WTC11 (cell line): ENCODE data around the gene INVS. TPM values are rescaled to one million over a fixed set of nuclear protein-coding genes. Genes with fewer than 3 reads are reported as not detected.

Experiments
- ATAC-seq: fragments of 200-7000 bp; cut with Tn5 transposase; 2 replicates; pipeline ENCODE4 v1.10.0; 2021; ENCODE audit warnings: mild to moderate bottlenecking, moderate library complexity
- CTCF ChIA-PET: fragments of 300-600 bp; sonication (Branson Sonifier 250); formaldehyde crosslinking; loops from one replicate; lab custom pipeline; 2021; ENCODE audit warnings: antibody characterized with exemption; lab: Charles Lee
- POLR2A ChIA-PET: fragments of 350-600 bp; sonication (Branson Sonifier 250); formaldehyde crosslinking; loops from one replicate; lab custom pipeline; 2021; ENCODE audit warnings: antibody characterized with exemption; lab: Charles Lee
- DNase-seq: peaks from one replicate; pipeline ENCODE4 v3.0.0; 2021; ENCODE audit warnings: low spot score
- H3K27ac Mint-ChIP-seq: 2 replicates; pipeline ENCODE4 v1.8.0; 2021; ENCODE audit warnings: mixed read lengths
- H3K27me3 Mint-ChIP-seq: 2 replicates; pipeline ENCODE4 v1.8.0; 2021; ENCODE audit warnings: low read depth, mild to moderate bottlenecking, moderate library complexity, mixed read lengths
- H3K36me3 Mint-ChIP-seq: 2 replicates; pipeline ENCODE4 v1.8.0; 2021; ENCODE audit warnings: mixed read lengths
- H3K4me1 Mint-ChIP-seq: 2 replicates; pipeline ENCODE4 v1.8.0; 2022; ENCODE audit warnings: mixed read lengths
- H3K4me3 Mint-ChIP-seq: 2 replicates; pipeline ENCODE4 v1.8.0; 2021; ENCODE audit warnings: mild to moderate bottlenecking, moderate library complexity, mixed read lengths
- H3K9me3 Mint-ChIP-seq: 2 replicates; pipeline ENCODE4 v1.8.0; 2021; ENCODE audit warnings: mixed read lengths
- AFF4 ChIP-seq: sonication (generic); formaldehyde crosslinking; IDR thresholded peaks from 2 replicates; pipeline ENCODE4 v1.8.1; 2023; ENCODE audit warnings: mild to moderate bottlenecking, missing genetic modification reagents, borderline replicate concordance
- ATF1 ChIP-seq: sonication (generic); formaldehyde crosslinking; IDR thresholded peaks from 2 replicates; pipeline ENCODE4 v1.8.1; 2023; ENCODE audit warnings: mild to moderate bottlenecking, moderate library complexity, missing genetic modification reagents
- CTCF ChIP-seq: fragments of 200-600 bp; IDR thresholded peaks from 2 replicates; pipeline ENCODE4 v1.8.0; 2022; ENCODE audit warnings: antibody characterized with exemption
- E2F5 ChIP-seq: sonication (generic); formaldehyde crosslinking; IDR thresholded peaks from 2 replicates; pipeline ENCODE4 v1.8.1; 2022; ENCODE audit warnings: mild to moderate bottlenecking, moderate library complexity, missing genetic modification reagents
- ELF4 ChIP-seq: sonication (generic); formaldehyde crosslinking; IDR thresholded peaks from 2 replicates; pipeline ENCODE4 v1.8.1; 2022; ENCODE audit warnings: low read depth, mild to moderate bottlenecking, moderate library complexity, missing genetic modification reagents
- EMX1 ChIP-seq: fragments of 250-450 bp; sonication (Bioruptor Pico); IDR thresholded peaks from 2 replicates; pipeline ENCODE4 v1.8.0; 2021; ENCODE audit warnings: mild to moderate bottlenecking
- GABPB1 ChIP-seq: sonication (generic); formaldehyde crosslinking; IDR thresholded peaks from 2 replicates; pipeline ENCODE4 v1.8.1; 2023; ENCODE audit warnings: mild to moderate bottlenecking, missing genetic modification reagents
- GRHL2 ChIP-seq: fragments of 250-450 bp; sonication (Bioruptor Pico); IDR thresholded peaks from 2 replicates; pipeline ENCODE4 v1.8.0; 2022; ENCODE audit warnings: mild to moderate bottlenecking, moderate library complexity; ENCODE audit not compliant: insufficient replicate concordance, severe bottlenecking
- HMGXB4 ChIP-seq: sonication (generic); formaldehyde crosslinking; IDR thresholded peaks from 2 replicates; pipeline ENCODE4 v1.8.1; 2023; ENCODE audit warnings: mild to moderate bottlenecking, moderate library complexity, missing genetic modification reagents
- MLX ChIP-seq: sonication (generic); formaldehyde crosslinking; IDR thresholded peaks from 2 replicates; pipeline ENCODE4 v1.8.1; 2023; ENCODE audit warnings: mild to moderate bottlenecking, missing genetic modification reagents, moderate library complexity
- NFATC4 ChIP-seq: fragments of 250-450 bp; sonication (Bioruptor Pico); IDR thresholded peaks from 2 replicates; pipeline ENCODE4 v1.9.0; 2021; ENCODE audit warnings: mild to moderate bottlenecking
- OVOL2 ChIP-seq: fragments of 250-450 bp; sonication (Bioruptor Pico); IDR thresholded peaks from 2 replicates; pipeline ENCODE4 v1.9.0; 2021; ENCODE audit warnings: mild to moderate bottlenecking, borderline replicate concordance
- TEAD1 ChIP-seq: sonication (generic); formaldehyde crosslinking; IDR thresholded peaks from 2 replicates; pipeline ENCODE4 v1.8.0; 2022; ENCODE audit warnings: mild to moderate bottlenecking, missing genetic modification reagents
- USF1 ChIP-seq: sonication (generic); formaldehyde crosslinking; IDR thresholded peaks from 2 replicates; pipeline ENCODE4 v1.8.0; 2022; ENCODE audit warnings: mild to moderate bottlenecking, missing genetic modification reagents
- ZNF121 ChIP-seq: sonication (generic); formaldehyde crosslinking; IDR thresholded peaks from 2 replicates; pipeline ENCODE4 v1.8.0; 2023; ENCODE audit warnings: missing genetic modification reagents
- ZNF396 ChIP-seq: fragments of 250-450 bp; sonication (Bioruptor Pico); IDR thresholded peaks from 2 replicates; pipeline ENCODE4 v1.8.0; 2021; ENCODE audit warnings: mild to moderate bottlenecking, moderate library complexity, borderline replicate concordance
- ZNF425 ChIP-seq: fragments of 250-450 bp; sonication (Bioruptor Pico); conservative IDR thresholded peaks from 2 replicates; pipeline ENCODE4 v1.9.0; 2021; ENCODE audit warnings: mild to moderate bottlenecking
- ZNF512 ChIP-seq: sonication (generic); formaldehyde crosslinking; IDR thresholded peaks from 2 replicates; pipeline ENCODE4 v1.8.1; 2022; ENCODE audit warnings: missing genetic modification reagents, borderline replicate concordance
- total RNA-seq: library from RNA; stranded (reverse); gene quantifications from 3 replicates; pipeline ENCODE4 v1.2.3, GENCODE V29; 2021

Gene INVS
- total RNA-seq, 1 experiment from 2014 or later: 8.1 TPM

- Mint-ChIP-seq H3K36me3 (peaks cover 74% of the 10 kb centered on the region), H3K4me3 (no peak overlapping the region), H3K9me3 (peaks cover 33% of the 10 kb centered on the region), H3K27ac (no peak overlapping the region), H3K27me3 (no peaks in the 10 kb centered on the region), H3K4me1 (no peaks in the 10 kb centered on the region)
- ATAC-seq (no peak), DNase-seq (no peak)
- ChIA-PET CTCF (no interaction called here), POLR2A (no interaction called here)
- TF ChIP-seq GRHL2 (CRISPR knock-in tag) (no peak), ZNF121 (peak; percentile 70; the same call in 1 of the 2 replicates)
Observed at GRCh38 chr9:100290714-100291113, 191.7 kb downstream of the INVS start.

GRCh38 chr9:100292414-100292813 is 193.4 kb downstream of the INVS start:
- Mint-ChIP-seq H3K4me3 (no peak overlapping the region), H3K27ac (no peak overlapping the region), H3K27me3 (no peaks in the 10 kb centered on the region), H3K9me3 (peaks cover 25% of the 10 kb centered on the region), H3K4me1 (no peaks in the 10 kb centered on the region), H3K36me3 (peaks cover 62% of the 10 kb centered on the region)
- POLR2A ChIA-PET: no interaction called here
- no peak for DNase-seq
- CTCF ChIA-PET: no interaction called here
- TF ChIP-seq ATF1 (no peak), ZNF396 (CRISPR knock-in tag) (no peak), GRHL2 (CRISPR knock-in tag) (no peak), NFATC4 (CRISPR knock-in tag) (no peak), OVOL2 (CRISPR knock-in tag) (no peak), EMX1 (CRISPR knock-in tag) (no peak), CTCF (no peak), USF1 (CRISPR knock-in tag) (no peak), GABPB1 (no peak), ELF4 (CRISPR knock-in tag) (no peak), ZNF512 (CRISPR knock-in tag) (no peak)
- no peak for ATAC-seq

- peaks cover 12% of the 10 kb centered on the region for H3K9me3 Mint-ChIP-seq
- peaks cover 45% of the 10 kb centered on the region for H3K36me3 Mint-ChIP-seq
- no peaks in the 10 kb centered on the region for H3K27me3 Mint-ChIP-seq
- DNase-seq (no peak), ATAC-seq (no peak)
- ChIA-PET CTCF (no interaction called here), POLR2A (interaction anchor here (0.6 kb wide), 1 partner anchor 16 kb away, joined by 3 read pairs; no protein-coding TSS in a partner anchor)
- no peak overlapping the region for H3K4me3 Mint-ChIP-seq
- no peak overlapping the region for H3K27ac Mint-ChIP-seq
- H3K4me1 Mint-ChIP-seq: no peaks in the 10 kb centered on the region
- TF ChIP-seq HMGXB4 (CRISPR knock-in tag): no peak
- no peak for TF ChIP-seq TEAD1 (CRISPR knock-in tag)
- no peak for TF ChIP-seq E2F5 (CRISPR knock-in tag)
- TF ChIP-seq ZNF425 (CRISPR knock-in tag): no peak
- TF ChIP-seq AFF4 (CRISPR knock-in tag): no peak
- no peak for TF ChIP-seq EMX1 (CRISPR knock-in tag)
- TF ChIP-seq OVOL2 (CRISPR knock-in tag): no peak
- no peak for TF ChIP-seq MLX
Observed at GRCh38 chr9:100294341-100294740, 195.3 kb downstream of the INVS start.
